Glutamatergic neuron (in vitro differentiated cells): ENCODE measurements around the gene LRRC43. TPM values are rescaled to one million over a fixed set of nuclear protein-coding genes. Genes with fewer than 3 reads are reported as not detected.

Experiments
- DNase-seq: peaks from one replicate; pipeline ENCODE4 v3.0.0; 2022
- H3K27ac Mint-ChIP-seq: one replicate; pipeline ENCODE4 v1.8.0; 2020; ENCODE audit warnings: mild to moderate bottlenecking, mixed read lengths, inconsistent platforms; ENCODE audit not compliant: unreplicated experiment
- H3K27me3 Mint-ChIP-seq: one replicate; pipeline ENCODE4 v1.8.0; 2020; ENCODE audit warnings: mild to moderate bottlenecking, moderate library complexity, mixed read lengths, inconsistent platforms; ENCODE audit not compliant: unreplicated experiment
- H3K36me3 Mint-ChIP-seq: one replicate; pipeline ENCODE4 v1.8.0; 2020; ENCODE audit warnings: mild to moderate bottlenecking, mixed read lengths, inconsistent platforms; ENCODE audit not compliant: unreplicated experiment
- H3K4me1 Mint-ChIP-seq: one replicate; pipeline ENCODE4 v1.8.0; 2020; ENCODE audit warnings: mild to moderate bottlenecking, low read depth, mixed read lengths, inconsistent platforms; ENCODE audit not compliant: unreplicated experiment
- H3K4me3 Mint-ChIP-seq: one replicate; pipeline ENCODE4 v1.8.0; 2020; ENCODE audit warnings: mild to moderate bottlenecking, mixed read lengths, inconsistent platforms; ENCODE audit not compliant: unreplicated experiment
- H3K9me3 Mint-ChIP-seq: one replicate; pipeline ENCODE4 v1.8.0; 2020; ENCODE audit warnings: mild to moderate bottlenecking, moderate library complexity, mixed read lengths, inconsistent platforms; ENCODE audit not compliant: unreplicated experiment
- total RNA-seq: library from RNA; stranded (reverse); fragmentation: NEBNext Ultra II Directional; extraction: Animal tissue kit (Norgen Biotek cat#: 25700); gene quantifications from one replicate; pipeline ENCODE4 v1.2.1, GENCODE V29; 2021; ENCODE audit not compliant: unreplicated experiment
- TF ChIP-seq, protein P1 (sequence below): fragments of 200-600 bp; sonication (generic); IDR thresholded peaks from one replicate; pipeline ENCODE4 v1.5.0; 2021; ENCODE audit not compliant: partially characterized antibody, unreplicated experiment

The LRRC43 gene
- total RNA-seq, 1 donor from 2014 or later, result 4.3 TPM

DNA sequence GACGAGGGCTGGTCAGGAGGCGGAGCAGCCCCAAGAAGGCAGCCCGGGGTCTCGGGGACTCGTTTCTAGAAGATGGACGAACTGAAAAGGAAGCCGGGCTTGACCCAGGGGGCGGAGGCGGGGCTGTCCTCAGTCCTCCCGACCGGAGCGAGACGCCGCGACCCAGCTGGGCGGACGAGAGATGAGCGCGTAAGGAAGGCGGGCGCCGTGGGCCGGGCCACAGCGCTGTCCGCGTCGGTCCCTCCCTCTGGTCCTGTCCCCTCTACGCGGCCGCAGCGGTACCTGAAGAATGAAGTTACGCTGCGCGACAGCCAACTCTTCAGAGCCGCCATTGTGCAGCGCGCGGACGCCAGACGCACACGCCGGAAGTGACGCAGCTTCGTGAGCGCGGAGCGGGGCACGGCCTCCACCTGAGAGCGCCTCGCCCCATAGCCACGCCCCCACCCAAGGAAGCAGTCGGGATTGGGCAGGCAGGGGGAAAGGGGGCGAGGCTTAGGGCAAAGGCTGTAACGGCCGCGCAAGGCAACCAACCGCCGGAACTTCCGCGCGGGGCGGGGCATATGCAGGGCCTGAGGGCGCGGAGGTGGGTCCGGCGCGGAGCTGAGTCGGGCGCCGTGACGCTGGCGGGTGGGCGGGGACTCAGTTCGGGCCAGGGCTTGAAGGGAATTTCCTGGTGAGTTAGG is 42.9 kb downstream of the LRRC43 start, which contains the start of gene DIABLO:
TSS of gene DIABLO (minus strand) at position 370 of the 683 bp plus-strand sequence. CDS start at position 332, 38 bp downstream.
- H3K36me3 Mint-ChIP-seq, result no peaks in the 10 kb centered on the region
- peaks cover 10% of the 10 kb centered on the region for H3K9me3 Mint-ChIP-seq
- peak within 1 kb of the TSS; percentile 90 for H3K4me3 Mint-ChIP-seq
- peak within 1 kb of the TSS; percentile 97 for H3K27ac Mint-ChIP-seq
- H3K4me1 Mint-ChIP-seq, result peaks cover 21% of the 10 kb centered on the region
- peak; percentile 100 for DNase-seq
- peaks cover 9% of the 10 kb centered on the region for H3K27me3 Mint-ChIP-seq
- TF ChIP-seq, protein P1, sequence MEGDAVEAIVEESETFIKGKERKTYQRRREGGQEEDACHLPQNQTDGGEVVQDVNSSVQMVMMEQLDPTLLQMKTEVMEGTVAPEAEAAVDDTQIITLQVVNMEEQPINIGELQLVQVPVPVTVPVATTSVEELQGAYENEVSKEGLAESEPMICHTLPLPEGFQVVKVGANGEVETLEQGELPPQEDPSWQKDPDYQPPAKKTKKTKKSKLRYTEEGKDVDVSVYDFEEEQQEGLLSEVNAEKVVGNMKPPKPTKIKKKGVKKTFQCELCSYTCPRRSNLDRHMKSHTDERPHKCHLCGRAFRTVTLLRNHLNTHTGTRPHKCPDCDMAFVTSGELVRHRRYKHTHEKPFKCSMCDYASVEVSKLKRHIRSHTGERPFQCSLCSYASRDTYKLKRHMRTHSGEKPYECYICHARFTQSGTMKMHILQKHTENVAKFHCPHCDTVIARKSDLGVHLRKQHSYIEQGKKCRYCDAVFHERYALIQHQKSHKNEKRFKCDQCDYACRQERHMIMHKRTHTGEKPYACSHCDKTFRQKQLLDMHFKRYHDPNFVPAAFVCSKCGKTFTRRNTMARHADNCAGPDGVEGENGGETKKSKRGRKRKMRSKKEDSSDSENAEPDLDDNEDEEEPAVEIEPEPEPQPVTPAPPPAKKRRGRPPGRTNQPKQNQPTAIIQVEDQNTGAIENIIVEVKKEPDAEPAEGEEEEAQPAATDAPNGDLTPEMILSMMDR, result no peak

DNA sequence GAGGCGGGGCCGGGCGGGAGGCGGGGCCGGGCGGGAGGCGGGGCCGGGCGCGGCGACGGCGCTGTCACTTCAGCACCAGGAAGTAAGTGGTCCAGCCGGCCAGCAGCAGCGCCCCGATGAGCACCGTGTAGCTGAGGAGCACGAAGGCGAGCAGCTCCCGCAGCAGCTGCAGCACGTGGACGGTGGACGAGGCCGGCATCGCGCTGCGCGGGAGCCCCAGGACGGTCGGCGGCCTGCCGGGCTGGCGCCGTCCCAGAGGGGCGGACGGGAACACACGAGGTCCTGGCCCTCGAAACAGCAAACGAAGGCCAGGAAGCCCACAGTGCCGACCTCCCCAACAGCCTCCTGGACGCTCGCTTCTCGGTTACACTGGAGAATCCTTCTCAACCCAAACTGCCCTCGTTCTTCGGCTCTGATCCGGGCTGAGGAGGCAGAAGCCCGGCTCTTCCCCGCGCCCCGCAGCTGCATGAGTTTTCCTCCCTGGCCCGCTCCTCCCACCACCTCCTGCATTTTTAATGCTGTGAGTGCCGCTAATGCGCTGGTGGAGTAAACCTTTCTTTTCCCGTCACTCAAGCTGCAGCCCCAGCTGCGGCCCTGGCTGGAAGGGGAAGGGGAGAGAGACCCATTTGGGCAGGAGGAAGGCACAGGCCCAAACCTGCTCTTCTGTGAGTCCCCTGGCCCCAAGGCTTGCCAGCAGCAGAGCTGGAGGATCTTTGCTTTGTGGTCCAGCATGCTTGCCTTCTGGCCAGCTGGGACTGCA is 43.6 kb downstream of the LRRC43 start:
- Mint-ChIP-seq H3K9me3 (peaks cover 10% of the 10 kb centered on the region), H3K27ac (peak overlapping the region; percentile 97), H3K27me3 (peaks cover 9% of the 10 kb centered on the region), H3K36me3 (no peaks in the 10 kb centered on the region), H3K4me3 (peak overlapping the region; percentile 90), H3K4me1 (peaks cover 21% of the 10 kb centered on the region)
- TF ChIP-seq, protein P1, result no peak
- peak; percentile 76 for DNase-seq

- Mint-ChIP-seq H3K36me3 (no peaks in the 10 kb centered on the region), H3K27me3 (peaks cover 9% of the 10 kb centered on the region), H3K9me3 (peaks cover 8% of the 10 kb centered on the region), H3K27ac (peak overlapping the region; percentile 97), H3K4me1 (peaks cover 21% of the 10 kb centered on the region), H3K4me3 (peak overlapping the region; percentile 90)
- TF ChIP-seq, protein P1, result no peak
- no peak for DNase-seq
Measured at GRCh38 chr12:122227341-122227740, 44.4 kb downstream of the LRRC43 start.

- Mint-ChIP-seq H3K27me3 (peaks cover 9% of the 10 kb centered on the region), H3K27ac (peak overlapping the region; percentile 93), H3K4me3 (peak overlapping the region; percentile 81), H3K36me3 (no peaks in the 10 kb centered on the region), H3K9me3 (peaks cover 8% of the 10 kb centered on the region), H3K4me1 (peaks cover 21% of the 10 kb centered on the region)
- TF ChIP-seq, protein P1, result no peak
- DNase-seq, result no peak
Measured at GRCh38 chr12:122228092-122228491, 45.2 kb downstream of the LRRC43 start.

GRCh38 chr12:122230798-122231197 is 47.9 kb downstream of the LRRC43 start:
- H3K4me3 Mint-ChIP-seq, result no peak overlapping the region
- no peaks in the 10 kb centered on the region for H3K36me3 Mint-ChIP-seq
- peaks cover 9% of the 10 kb centered on the region for H3K27me3 Mint-ChIP-seq
- no peak overlapping the region for H3K27ac Mint-ChIP-seq
- peaks cover 8% of the 10 kb centered on the region for H3K9me3 Mint-ChIP-seq
- TF ChIP-seq, protein P1, result no peak
- no peak for DNase-seq
- H3K4me1 Mint-ChIP-seq, result peaks cover 15% of the 10 kb centered on the region
